ENCODE results near the gene ZBTB49.

ZBTB49 gene

GRCh38 chr4:4284827-4285618 lies 5.0 kb upstream of the ZBTB49 start:
- DNase-seq = peak; percentile 64

DNA sequence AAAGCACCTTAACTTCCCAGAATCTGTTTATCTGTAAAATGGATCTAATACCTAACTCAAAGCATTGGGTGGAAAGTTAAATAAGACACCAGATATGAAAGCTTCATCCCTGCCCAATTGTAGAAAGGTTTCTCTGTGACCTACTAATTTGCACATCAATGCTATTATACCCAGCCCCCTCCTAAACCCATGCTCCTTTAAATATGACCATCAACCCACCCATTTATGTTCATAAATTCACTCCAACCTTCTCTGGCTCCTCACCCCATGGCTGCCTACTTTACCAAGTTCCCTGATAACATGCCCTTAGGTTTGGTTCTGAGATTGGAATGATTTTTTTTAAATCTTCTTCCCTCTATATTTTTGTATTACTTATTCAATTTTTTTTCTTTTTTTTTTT lies 2.0 kb upstream of the ZBTB49 start:
- DNase-seq = no peak

- no peak for DNase-seq
Observed at GRCh38 chr4:4289055-4289454, 996 bp upstream of the ZBTB49 start.

GRCh38 chr4:4289597-4289940 lies 482 bp upstream of the ZBTB49 start:
- no peak for DNase-seq

- DNase-seq = no peak
Observed at GRCh38 chr4:4293279-4293678, 3.2 kb downstream of the ZBTB49 start.

DNA sequence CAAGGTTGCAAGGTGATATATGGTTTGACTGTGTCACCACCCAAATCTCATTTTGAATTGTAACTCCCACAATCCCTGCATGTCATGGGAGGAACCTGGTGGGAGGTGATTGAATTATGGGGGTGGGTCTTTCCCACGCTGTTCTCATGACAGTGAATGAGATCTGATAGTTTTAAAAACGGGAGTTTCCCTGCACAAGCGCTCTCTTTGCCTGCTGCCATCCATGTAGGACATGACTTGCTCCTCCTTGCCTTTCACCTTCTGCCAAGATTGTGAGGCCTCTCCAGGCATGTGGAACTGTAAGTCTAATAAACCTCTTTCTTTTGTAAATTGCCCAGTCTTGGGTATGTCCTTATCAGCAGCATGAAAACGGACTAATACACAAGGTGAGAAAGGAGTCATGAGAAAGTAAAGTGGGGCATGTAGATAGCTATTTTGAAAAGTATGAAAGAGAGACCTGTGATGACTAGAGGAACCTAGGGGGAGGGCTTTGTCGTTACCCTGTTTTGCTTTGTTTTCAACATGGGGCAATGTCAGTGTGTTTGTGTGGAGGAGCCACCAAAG lies 6.3 kb downstream of the ZBTB49 start:
- DNase-seq = no peak

GRCh38 chr4:4299006-4299405 lies 9.0 kb downstream of the ZBTB49 start:
- no peak for DNase-seq

DNA sequence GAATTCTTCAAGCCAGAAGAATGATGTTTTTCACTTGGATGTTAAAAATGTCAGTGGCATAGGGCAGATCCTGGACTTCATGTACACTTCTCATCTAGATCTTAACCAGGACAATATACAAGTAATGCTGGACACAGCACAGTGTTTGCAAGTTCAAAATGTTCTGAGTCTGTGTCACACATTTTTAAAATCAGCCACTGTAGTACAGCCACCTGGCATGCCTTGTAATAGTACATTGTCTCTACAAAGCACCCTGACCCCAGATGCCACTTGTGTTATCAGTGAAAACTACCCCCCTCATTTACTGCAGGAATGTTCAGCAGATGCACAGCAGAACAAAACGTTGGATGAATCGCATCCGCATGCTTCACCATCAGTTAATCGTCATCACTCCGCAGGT lies 11.9 kb downstream of the ZBTB49 start:
- DNase-seq = no peak

- no peak for DNase-seq
Observed at GRCh38 chr4:4302416-4302815, 12.4 kb downstream of the ZBTB49 start.

DNA sequence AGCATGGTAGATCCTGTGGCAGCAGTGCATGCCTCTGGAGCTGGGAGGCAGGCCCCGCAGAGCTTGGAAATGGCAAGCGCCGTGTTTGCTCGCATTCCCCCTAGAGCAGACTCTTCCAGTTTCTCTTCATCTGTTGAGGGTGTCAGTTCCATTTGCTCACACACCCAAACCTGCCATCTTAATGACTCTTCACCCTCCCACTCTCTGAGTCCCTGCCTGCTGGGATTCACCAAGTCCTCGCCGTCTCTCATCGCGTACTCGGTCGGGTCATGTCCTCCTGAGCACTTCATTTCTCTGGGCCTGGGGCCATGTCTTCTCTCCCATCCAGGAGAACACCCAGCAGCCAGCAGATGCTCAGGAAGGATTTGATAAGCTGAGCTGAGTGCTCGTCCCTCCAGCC lies 16.9 kb downstream of the ZBTB49 start:
- no peak for DNase-seq

DNA sequence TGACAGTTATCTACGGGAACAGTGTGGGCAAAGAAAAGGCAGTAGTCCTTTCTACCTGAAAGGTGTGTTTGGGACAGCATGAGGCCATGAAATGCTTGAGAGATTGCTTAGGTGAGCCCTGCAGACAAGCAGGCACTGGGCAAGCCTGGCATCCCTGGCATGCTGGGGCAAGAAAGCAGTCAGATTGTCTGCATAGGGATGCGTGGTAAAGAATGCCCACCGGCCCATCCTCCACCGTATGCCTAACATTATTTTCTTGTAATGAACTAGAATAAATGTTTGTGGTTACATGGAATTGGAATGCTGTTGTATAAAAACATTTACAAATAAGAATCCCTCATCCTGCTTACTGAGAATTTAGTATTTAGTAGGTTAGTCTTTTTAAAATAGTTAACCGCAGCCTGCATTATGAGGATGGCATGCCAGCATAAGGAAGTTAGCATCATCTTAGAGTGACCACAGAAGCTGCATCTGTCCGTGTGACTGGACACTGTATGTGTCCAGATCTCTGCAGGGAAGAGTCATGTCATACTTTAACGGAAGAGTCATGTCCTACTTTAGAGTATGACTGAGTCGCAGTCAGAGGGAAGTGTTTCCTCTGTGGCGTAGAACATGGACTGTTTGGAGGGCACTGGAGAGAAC lies 18.9 kb downstream of the ZBTB49 start:
- DNase-seq = no peak

GRCh38 chr4:4311193-4311592 lies 21.1 kb downstream of the ZBTB49 start:
- DNase-seq = peak; percentile 34

DNA sequence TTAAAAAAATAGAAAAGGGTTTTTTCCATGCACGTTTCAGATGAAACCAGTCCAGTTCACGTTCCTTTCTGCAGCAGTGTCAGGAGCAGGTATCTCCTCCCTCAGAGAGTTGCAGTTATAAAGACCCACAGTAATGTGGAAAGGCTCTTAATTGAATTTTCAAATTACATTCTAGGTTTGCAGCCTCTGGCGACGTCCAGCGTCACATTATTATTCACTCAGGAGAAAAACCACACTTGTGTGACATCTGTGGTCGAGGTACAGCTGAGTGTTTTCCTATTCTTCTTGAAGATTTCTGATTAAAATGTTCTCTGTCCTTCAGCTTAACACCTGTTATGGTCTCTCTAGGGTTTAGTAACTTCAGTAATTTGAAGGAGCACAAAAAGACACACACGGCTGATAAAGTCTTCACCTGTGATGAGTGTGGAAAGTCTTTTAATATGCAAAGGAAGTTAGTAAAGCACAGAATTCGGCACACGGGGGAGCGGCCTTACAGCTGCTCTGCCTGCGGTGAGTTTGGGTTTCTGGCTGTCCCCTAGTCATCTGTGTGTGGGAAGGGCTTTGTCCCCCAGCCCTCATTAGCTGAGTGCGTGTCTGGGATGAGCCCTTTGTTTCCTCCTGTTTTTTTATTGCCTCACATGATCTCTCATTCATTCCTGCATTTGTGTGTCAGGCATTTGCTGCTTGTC lies 25.6 kb downstream of the ZBTB49 start:
- DNase-seq = no peak

GRCh38 chr4:4316150-4316495 lies 26.1 kb downstream of the ZBTB49 start:
- DNase-seq = no peak

GRCh38 chr4:4317496-4318232 lies 27.6 kb downstream of the ZBTB49 start:
- no peak for DNase-seq

- no peak for DNase-seq
Observed at GRCh38 chr4:4320528-4320927, 30.5 kb downstream of the ZBTB49 start.

GRCh38 chr4:4320951-4321714 lies 31.1 kb downstream of the ZBTB49 start:
- no peak for DNase-seq

DNA sequence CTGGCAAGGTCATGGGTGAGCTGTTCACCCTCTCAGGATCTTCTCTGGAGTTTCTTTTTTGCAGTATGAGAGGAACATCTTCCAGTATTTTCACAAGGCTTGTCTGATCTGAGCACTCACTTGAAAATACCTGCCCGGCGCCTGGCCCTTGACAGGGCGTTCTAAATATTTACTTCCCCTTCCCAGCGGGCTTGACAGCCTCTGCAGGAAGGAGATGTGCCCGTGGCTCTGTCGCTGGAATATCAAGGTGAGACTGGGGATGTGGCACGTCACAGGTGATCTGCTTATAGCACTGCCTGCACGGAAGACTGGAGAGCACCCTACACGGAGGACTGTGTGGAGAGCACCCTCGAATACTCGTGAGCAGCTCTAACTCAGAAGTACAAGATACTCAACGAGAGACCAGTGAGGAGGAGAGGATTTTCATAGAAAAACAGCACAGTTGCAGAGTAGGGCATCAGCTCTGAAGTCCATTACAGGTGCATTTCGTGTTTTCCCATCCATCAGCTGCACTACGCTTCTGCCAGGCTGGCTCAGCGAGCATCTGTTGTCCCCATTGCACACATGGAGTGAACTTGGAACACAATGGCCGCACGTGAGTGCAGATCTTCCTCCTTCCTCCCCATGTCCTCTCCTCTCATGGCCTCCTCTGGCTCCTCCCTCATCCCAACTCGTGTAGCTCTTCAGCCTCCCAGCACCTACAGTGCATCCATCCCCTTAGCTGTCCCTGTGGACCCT lies 32.1 kb downstream of the ZBTB49 start:
- DNase-seq = no peak

GRCh38 chr4:4323705-4324534 lies 33.9 kb downstream of the ZBTB49 start:
- peak; percentile 97 for DNase-seq

DNA sequence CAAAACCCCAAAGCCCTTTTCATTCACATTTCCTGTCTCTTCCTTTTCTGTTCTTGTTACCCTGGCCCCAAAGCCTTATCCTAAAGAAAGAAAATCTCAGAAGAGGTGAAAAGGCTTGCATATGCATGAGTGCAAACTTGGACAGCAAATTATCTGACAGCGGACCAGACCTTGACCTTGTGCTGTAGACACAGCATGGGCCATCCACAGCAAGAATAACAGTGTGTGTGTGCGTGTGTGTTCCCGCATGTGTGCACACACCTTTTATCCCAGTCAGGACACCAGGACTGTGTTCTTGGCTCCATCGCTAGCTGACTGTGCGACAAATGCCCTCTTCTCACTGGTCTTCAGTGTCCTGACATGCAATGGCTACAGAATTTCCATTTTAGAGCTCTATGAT lies 35.3 kb downstream of the ZBTB49 start:
- DNase-seq = no peak

GRCh38 chr4:4326166-4326565 lies 36.1 kb downstream of the ZBTB49 start:
- DNase-seq = no peak
